ENCODE measurements around the gene SATB2. TPM values are rescaled to one million over a fixed set of nuclear protein-coding genes. Genes with fewer than 3 reads are reported as not detected.

SATB2 gene
- total RNA-seq, 3 donors from 2014 or later: 125 to 328 (median 183) TPM

GRCh38 chr2:199458009-199458805 lies 468 bp upstream of the SATB2 start:
- no peaks in the 10 kb centered on the region for H3K9me3 ChIP-seq
- no peaks in the 10 kb centered on the region for H3K36me3 ChIP-seq (ENCODE audit: low read depth)
- intact Hi-C loops (cut with DNase I, micrococcal nuclease): no loop called here
- no peak for TF ChIP-seq CTCF (IDR thresholded peaks at IDR 0.05)
- peak; percentile 13 for ATAC-seq
- H3K4me3 ChIP-seq: peak overlapping the region; percentile 65
- no peaks in the 10 kb centered on the region for H3K4me1 ChIP-seq (ENCODE audit: low read depth)
- DNase-seq: peak; percentile 63 to 73 (median 72)

GRCh38 chr2:199456383-199457146 lies 1.2 kb downstream of the SATB2 start:
- intact Hi-C loops (cut with DNase I, micrococcal nuclease): no loop called here
- H3K36me3 ChIP-seq (ENCODE audit: low read depth): no peaks in the 10 kb centered on the region
- no peak for ATAC-seq
- DNase-seq: peak in 1 of 3 donors; percentile 57
- no peaks in the 10 kb centered on the region for H3K4me1 ChIP-seq (ENCODE audit: low read depth)
- H3K4me3 ChIP-seq: peak overlapping the region; percentile 65
- TF ChIP-seq CTCF (IDR thresholded peaks at IDR 0.05): no peak
- no peaks in the 10 kb centered on the region for H3K9me3 ChIP-seq

GRCh38 chr2:199455545-199456382 lies 2.0 kb downstream of the SATB2 start:
- TF ChIP-seq CTCF (IDR thresholded peaks at IDR 0.05): no peak
- no peaks in the 10 kb centered on the region for H3K4me1 ChIP-seq (ENCODE audit: low read depth)
- DNase-seq (peak; percentile 83 to 85 (median 83)), ATAC-seq (peak; percentile 70)
- no peaks in the 10 kb centered on the region for H3K36me3 ChIP-seq (ENCODE audit: low read depth)
- H3K4me3 ChIP-seq: peak overlapping the region; percentile 65
- intact Hi-C loops (cut with DNase I, micrococcal nuclease): no loop called here
- H3K9me3 ChIP-seq: no peaks in the 10 kb centered on the region

- Histone ChIP-seq H3K9me3 (no peaks in the 10 kb centered on the region), H3K4me1 (ENCODE audit: low read depth) (no peaks in the 10 kb centered on the region), H3K4me3 (no peak overlapping the region), H3K36me3 (ENCODE audit: low read depth) (no peaks in the 10 kb centered on the region)
- no peak for TF ChIP-seq CTCF (IDR thresholded peaks at IDR 0.05)
- ATAC-seq: no peak
- intact Hi-C loops (cut with DNase I, micrococcal nuclease): no loop called here
- no peak for DNase-seq
Observed at GRCh38 chr2:199455210-199455544, 2.6 kb downstream of the SATB2 start.

- ATAC-seq (no peak), DNase-seq (no peak)
- H3K36me3 ChIP-seq (ENCODE audit: low read depth): no peaks in the 10 kb centered on the region
- no peak for TF ChIP-seq CTCF (IDR thresholded peaks at IDR 0.05)
- H3K4me1 ChIP-seq (ENCODE audit: low read depth): peaks cover 5% of the 10 kb centered on the region
- no peaks in the 10 kb centered on the region for H3K9me3 ChIP-seq
- H3K4me3 ChIP-seq: no peak overlapping the region
- intact Hi-C loops (cut with DNase I, micrococcal nuclease): no loop called here
Observed at GRCh38 chr2:199452991-199453379, 4.8 kb downstream of the SATB2 start.
